HG02943 (cell line): ENCODE measurements around the gene ZNF747.
"Not testable (repeated sequence)": the region's sequence is repeated elsewhere in the genome, so short reads cannot be mapped to it uniquely, and the experiment has no call there.

Experiments
- ATAC-seq: cut with Tn5 transposase; IDR thresholded peaks from one replicate; pipeline ENCODE4 v1.9.1; 2021; ENCODE audit warnings: mild to moderate bottlenecking, low read depth, moderate library complexity; ENCODE audit not compliant: unreplicated experiment

Gene ZNF747

DNA sequence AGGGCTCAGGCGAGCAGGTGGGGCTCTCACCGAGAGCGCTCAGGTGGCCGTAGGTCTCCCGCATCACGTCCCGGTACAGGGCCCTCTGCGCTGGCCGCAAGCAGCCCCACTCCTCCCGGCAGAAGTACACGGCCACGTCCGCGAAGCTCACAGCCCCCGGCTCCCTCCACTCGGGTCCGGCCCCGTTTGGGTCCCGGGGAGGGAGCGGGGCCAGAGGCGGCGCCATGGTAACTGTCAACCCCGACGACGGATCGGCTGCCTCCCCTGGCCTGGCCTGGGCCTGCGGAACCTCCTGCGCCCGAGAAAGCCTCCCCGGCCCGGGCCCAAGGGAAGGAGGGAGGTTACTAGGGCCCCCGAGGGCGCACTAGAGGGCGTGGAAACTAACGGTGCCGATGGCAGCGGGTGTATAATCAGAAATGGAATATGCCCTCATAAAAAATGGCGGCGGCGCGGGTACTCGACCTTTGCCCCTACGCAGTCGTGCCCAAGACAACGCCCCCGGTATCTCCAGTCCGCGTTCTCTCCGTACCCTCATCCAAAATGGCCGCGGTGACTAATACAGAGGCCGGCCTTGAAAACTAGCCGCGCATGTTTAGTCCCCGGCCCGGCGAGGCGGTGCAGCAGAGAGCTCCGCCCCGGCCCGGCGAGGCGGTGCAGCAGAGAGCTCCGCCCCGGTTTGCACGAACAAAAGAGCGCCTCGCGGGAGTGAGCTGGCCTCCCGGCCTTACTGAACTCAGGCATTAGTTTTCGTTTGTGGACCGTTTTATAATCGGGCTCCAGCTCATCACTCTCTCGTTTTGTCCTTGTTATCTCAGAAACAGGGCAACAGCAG, 23.5 kb upstream of the ZNF747 start, which contains the start of gene ZNF764:
Gene ZNF764, minus strand, starts transcription at position 418 of the 832 bp plus-strand sequence. Its CDS starts 192 bp downstream, at position 226.
- peak; percentile 84 for ATAC-seq

DNA sequence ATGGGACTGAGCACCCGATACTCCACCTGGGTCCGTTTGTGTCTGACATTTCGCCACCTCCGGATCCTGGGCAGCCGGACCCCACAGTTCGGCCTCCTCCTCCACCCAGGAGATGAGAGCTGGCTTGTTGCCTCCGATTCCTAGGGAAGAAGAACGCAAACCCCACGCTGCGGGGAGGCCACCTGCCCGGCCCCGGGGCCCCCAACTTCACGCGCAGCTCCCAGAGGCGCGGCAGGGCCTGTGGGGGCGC, 23.0 kb upstream of the ZNF747 start:
- peak; percentile 23 for ATAC-seq

DNA sequence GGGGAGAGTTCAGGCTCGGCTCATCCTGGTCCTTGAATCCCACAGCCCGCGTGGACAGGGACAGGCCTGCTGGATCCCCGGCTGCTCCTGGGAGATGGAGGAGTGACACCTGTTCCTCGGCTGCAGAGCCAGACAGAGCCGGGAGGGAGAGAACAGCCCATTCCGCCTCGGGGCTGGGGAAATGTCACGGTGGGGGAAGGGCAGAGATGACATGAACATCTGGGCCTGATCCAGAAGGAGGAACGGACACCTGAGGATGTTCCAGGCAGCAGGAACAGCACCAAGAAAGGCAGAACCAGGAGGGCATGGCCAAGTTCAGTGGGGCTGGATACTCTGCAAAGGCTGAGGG, 21.4 kb upstream of the ZNF747 start:
- ATAC-seq: no peak

DNA sequence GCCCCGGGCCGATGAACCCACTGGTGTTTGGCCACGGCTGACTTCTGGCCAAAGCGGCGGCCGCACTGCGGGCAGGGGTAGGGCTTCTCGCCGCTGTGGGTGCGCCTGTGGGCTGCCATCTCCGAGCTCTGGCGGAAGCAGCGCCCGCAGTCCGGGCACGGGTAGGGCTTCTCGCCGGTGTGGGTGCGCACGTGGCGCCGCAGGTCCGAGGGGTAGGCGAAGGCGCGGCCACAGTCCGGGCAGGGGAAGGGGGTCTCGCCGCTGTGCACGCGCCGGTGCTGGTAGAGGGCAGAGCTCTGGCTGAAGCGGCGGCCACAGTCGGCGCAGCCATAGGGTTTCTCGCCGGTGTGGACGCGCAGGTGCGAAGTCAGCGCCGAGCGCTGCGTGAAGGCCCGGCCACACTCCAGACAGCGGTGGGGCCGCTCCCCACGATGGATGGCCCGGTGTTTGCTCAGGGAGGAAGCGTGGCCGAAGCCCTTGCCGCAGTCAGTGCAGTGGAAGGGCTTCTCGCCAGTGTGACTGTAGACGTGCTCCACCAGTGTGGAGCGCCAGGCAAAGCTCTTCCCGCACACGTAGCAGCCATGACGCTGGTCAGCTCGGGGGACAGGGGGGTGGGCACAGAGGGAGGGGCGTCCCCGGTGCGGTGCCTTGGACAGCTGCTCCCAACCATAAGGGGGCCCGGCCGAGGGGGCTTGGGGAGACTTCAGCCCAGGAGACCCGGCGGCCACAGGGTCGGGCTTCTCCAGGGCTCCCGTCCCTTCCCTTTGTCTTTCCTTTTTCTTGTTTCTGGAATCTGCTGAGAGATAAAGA, 20.9 kb upstream of the ZNF747 start:
- no peak for ATAC-seq

DNA sequence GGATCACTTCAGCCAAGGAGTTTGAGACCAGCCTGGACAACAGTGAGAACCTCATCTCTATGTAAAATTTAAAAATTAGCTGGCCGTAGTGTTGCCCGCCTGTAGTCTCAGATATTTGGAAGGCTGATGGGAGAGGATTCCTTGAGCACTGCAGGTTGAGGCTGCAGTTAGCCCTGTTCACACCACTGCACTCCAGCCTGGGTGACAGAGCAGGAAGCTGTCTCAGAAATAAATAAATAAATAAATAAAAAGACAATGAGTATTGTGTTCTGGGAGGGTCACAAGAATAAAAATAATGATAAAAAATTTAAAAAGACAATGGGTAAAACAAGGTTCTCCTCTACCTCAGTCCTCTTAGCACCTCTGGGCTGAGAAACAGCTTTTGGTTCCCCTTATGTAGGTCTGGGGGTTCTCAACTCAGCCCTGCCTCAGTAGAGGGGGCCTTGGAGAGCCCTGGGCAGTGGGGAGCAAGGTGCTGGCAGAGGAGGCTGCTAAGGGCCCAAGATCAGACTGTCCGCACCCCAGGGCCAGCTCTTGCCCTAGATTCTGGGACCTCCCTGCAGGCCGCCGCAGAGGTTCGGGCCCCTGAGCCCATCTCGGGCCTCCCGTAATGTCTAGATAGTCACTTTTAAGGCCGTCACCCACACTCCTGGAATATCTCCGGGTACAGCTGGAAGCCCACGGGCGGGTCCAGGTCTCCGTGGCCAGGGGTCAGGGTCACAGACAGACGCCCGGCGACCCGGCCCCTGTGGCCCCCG, 20.1 kb upstream of the ZNF747 start:
- ATAC-seq: no peak

DNA sequence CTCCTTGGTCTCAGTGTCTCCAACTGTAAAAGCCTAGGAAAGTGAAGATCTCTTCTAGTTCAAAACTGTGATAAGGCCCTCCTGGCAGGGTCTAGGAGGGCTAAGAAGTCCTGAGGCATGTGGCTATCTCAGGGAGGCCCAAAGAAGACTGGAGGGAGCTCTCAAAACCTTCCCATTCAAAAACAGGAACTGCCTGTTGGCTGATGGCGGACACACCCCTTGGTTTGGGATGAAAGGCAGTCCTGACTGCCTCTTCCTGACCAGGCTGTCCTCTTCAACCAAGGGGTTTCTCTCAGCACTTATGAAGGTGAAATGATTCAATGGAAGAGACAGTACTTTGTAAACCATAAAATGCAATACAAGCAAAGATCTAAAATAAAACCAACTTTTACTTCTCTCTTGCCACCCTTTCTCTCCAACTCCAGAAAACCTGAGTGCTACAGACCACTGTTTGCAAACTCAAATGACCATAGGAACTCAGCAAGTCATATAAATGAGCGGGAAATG, 18.8 kb upstream of the ZNF747 start:
- no peak for ATAC-seq

DNA sequence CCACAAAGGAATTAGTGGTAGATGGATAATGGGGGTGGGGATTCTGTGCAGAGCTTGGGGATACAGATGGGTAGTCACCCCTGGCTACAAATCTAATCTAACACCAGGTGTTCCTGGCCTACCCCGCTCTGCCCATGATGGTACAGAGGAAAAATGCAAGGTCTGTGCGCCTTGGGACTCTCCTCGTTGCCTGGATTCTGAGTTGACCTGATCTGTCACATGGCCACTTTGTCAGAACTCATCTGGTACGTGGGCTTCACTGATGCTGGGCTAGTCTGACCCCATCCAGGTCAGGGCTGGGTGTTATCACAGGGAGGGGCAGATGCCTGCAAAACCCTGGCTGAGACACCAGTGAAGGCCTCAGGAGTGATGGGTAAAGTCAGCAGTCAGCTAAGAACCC, 18.3 kb upstream of the ZNF747 start:
- ATAC-seq: no peak

DNA sequence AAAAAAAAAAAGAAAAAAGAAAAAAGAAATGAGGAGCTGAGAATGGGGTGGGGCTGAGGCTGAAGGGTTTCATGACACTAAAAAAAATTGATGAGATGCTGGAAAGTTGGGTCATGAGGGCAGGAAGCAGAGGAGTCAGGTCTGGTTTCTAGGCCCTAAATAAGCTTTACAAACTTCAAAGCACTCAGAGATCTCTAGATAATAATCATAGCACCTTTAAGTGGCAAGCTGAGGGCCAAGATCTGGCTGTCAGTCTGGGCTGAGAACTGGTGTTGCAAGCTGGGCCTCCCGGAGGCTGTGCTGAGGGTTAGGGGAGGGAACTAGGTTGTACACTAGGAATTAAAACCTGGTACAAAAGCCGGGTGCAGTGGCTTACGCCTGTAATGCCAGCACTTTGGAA, 17.1 kb upstream of the ZNF747 start:
- no peak for ATAC-seq

DNA sequence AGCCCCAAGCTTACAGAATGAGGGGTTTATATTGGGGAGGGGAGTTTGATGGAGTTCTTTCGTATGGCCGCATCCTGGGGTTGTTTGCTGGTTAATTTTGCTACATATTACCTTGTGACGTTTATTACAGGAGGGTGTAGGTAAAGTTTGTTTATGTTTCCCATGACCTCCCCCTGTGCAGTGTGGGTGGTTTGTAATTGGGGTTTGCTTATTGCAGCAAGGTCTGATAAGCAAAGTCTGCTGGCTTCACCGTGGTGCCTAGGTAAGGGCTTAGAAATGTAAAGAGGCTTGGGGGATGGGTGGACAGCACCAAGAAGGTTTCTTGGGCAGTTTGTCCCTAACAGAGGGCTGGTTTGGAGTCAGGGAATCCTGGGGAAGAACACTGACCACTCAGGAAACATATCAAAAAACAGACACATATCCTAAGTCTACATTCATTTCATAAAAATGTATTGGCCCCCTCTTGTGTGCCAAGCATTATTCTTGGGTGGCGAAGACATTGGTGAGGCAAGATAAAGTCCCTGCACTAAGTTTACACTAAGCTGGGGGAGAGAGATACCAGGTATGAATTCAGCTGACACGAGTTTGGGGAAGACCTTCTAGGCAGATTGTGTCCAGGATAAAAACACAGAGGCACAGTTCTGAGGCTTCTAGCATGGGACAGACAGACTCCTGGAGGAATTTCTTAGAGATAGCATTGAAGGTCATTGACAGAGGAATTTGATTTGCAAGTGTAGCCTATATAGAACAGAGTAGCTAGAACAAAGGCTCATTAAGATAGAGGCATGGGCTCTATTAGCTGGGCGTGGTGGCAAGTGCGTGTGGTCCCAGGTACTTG, 14.0 kb upstream of the ZNF747 start:
- ATAC-seq: no peak

DNA sequence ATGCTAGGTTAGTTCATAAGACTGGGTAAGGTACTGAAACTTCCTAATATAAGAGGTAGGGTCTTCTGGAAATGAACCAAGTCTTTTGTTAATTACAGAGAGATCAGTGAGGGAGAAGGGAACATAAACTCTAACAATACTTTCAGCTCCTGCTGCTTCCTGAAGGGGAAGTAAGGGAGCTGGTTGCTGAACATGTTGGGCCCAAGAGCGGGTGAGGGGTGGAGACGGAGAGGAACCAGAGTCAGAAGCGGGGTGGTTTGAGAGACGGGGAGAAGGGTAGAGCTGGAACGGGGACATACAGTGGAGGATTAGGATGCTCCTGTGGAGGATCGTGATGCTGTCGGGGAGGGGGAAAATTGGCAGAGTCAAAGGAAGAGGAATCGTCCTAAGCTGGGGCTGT, 11.5 kb upstream of the ZNF747 start:
- ATAC-seq: no peak

DNA sequence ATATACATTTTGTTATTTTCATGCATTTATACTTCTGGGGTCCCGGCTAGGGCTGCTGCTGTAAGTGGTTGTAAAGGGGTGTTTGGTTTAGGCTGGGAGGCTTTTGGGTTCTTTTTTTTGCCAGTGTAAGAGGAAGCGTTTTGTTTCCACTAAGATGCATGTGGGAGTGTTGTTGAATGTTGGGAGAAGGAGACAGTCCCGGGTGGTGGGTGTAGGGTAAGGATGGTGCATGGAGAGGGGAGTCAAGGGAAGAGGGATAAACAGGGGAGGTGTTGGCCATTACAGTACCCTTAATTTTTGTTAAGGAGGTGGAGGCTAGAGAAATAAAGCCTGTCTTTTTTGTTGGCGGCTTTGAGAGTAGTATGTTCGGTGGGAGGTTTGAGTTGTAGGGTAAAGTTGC, 8.4 kb upstream of the ZNF747 start:
- ATAC-seq: no peak

DNA sequence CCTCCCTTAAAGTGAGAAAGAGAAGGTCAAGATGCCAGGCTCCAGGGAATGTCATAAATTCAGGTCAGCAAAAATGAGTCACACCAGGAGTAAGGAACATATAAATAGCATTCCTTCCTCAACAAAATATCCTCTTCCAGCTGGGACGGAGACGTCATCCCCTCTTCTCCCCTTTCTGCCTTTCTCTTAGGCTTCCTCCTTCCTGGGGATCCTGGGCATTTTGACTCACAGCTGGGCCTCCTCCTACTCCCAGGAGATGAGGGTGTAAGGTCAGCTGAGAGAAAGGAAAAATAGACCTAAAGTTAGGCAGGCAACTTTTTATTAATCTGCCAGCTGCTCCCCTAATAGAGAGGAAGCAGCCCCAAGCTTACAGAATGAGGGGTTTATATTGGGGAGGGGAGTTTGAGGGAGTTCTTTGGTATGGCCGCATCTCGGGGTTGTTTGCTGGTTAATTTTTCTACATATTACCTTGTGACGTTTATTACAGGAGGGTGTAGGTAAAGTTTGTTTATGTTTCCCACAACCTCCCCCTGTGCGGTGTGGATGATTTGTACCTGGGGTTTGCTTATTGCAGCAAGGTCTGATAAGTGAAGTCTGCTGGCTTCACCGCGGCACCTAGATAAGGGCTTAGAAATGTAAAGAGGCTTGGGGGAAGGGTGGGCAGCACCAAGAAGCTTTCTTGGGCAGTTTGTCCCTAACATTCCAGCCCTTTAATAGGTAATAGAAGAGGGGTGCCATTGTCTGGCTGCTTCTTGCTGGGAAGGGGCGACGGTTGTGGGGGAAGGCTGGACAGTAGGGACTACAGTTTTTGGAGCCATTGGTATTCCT, 7.1 kb upstream of the ZNF747 start:
- no peak for ATAC-seq

DNA sequence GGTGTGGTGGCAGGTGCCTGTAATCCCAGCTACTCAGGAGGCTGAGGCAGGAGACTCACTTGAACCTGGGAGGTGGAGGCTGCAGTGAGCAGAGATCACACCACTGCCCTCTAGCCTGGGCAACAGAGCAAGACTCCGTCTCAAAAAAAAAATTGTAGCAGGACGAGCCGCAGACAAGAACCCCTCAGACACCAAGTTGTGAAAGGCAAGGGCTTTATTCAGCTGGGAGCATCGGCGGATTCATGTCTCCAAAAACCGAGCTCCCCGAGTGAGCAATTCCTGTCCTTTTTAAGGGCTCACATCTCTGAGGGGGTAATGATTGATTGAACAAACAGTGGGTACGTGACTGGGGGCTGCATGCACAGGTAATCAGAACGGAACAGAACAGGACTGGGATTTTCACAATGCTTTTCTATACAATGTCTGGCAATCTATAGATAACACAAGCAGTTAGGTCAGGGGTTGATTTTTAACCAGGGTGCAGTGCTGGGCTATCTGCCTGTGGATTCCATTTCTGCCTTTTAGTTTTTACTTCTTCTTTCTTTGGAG, 6.3 kb upstream of the ZNF747 start:
- not testable (repeated sequence) for ATAC-seq

DNA sequence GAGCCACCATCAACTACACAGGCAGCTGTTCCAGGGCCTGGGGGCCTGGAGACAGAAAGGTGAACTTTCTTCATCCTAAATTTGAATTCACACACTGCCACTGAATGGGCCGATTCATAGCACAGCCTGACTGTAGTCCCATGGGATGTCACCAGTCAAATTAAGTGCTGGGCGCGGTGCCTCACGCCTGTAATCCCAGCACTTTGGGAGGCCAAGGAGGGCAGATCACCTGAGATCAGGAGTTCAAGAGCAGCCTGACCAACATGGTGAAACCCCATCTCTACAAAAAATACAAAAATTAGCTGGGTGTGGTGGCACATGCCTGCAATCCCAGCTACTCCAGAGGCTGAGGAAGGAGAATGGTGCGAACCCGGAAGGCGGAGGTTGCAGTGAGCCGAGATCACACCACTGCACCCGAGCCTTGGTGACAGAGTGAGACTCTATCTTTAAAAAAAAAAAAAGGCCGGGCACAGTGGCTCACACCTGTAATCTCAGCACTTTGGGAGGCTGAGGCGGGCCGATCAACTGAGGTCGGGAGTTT, 5.4 kb upstream of the ZNF747 start:
- not testable (repeated sequence) for ATAC-seq

DNA sequence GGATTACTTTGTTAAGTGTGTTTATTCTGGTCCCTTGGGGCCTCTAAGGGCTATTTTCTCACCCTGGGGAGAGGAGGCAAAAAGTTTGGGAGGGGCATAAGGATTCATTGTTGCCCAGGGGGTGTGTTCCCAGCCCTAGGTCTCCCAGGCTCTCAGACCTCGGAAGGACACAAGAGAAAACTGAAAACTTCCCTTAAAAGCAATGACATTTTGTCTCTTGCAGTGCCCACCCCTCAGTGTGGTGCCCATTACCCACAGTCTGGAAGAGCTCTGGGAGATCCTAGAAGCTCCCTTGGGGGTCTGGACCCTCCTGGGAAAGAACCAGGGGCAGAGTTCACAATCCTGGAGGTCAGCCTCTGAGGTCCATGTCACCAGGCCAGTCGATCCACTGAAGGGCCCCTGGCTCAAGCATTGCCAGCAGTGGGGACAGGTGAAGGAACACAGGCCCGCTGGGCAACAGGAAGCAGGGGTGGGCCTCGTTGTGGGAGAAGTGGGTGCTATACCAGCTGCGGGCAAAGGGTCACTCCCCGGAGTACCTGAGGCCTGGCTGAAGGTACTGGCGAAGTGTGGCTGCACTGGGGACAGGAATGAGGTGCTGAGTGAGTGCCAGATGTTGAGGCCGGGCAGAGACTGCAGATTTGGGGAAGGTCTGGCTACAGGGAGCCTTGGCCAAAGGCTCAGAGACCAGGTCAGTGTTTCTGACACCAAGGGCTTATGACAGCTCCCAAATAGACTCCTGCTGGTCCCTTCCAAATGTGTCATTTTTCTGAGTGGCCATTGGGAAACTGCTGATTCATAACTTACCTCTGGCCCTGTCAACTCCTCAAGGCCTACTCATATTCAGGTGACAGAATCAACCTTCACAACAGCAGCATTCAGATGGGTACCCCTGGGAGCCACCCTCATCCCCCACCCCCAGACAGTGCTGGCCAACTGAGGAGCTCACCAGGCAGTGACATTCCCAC, 4.6 kb upstream of the ZNF747 start:
- ATAC-seq: no peak

DNA sequence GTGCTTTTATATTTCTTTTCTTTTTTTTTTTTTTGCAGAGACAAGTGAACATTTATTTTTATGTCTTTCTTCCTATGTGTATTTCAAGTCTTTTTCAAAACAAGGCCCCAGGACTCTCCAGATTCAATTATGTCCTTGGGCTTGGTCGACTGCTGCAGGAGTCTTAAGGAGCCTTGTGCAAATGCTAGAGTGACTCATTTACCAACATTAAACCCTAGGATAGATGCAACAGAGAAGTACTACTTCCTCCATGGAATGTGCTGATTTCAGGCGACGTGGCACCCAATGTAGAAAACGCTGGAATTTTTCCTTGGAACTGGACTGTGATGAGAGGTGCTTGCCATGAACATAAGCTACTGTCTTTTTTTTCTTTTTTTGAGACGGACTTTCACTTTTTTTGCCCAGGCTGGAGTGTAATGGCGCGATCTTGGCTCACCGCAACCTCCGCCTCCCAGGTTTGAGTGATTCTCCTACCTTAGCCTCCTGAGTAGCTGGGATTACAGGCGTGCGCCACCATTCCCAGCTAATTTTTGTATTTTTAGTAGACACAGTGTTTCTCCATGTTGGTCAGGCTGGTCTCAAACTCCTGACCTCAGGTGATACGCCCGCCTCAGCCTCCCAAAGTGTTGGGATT, 1.9 kb upstream of the ZNF747 start:
- not testable (repeated sequence) for ATAC-seq

DNA sequence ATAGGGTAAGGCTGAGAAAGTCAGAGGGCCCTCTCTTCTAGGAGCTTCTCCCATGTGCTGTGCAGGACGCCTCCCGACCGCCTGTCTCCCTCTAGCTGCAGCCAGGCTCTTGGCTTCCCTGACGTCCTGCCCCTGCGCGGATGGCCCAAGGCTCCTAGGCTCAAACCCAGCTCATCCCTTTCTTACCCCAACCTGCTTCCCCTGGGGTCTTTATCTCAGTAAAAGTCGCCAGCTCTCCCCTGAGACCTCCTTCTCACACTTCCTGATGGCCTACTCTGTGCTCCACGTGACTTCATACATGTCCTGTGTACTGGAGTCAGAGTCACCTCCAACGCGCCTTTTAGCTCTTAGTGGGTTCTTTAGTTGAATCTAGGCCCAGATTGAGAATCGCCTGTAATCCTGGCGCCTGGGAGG, 1.1 kb upstream of the ZNF747 start:
- no peak for ATAC-seq
